Measurements from ENCODE around the gene TSPAN2. TPM values are rescaled to one million over a fixed set of nuclear protein-coding genes. Genes with fewer than 3 reads are reported as not detected.

Gene TSPAN2
- 0.21 and 0.23 TPM in 2 replicates for polyA plus RNA-seq (2012; rRNA removed)
- 0.28 and 0.50 TPM in 2 replicates for polyA plus RNA-seq (2012; cell fraction: cytosol; rRNA removed)
- polyA plus RNA-seq (2012; cell fraction: nucleus; rRNA removed), result 0.13 and 0.20 TPM in 2 replicates

GRCh38 chr1:115089420-115090185, at the start of gene TSPAN2:
TSPAN2 (minus strand) TSS chr1:115089503; CDS start chr1:115089432, 71 bp downstream.
- no peaks in the 10 kb centered on the region for H3F3A ChIP-seq (replicated peaks; ENCODE audit: insufficient read depth)
- 0 out of 2 replicates have a peak within 1 kb of the TSS, but pooled peaks have one; percentile 46 for H2AFZ ChIP-seq (ENCODE audit: low read depth)
- peak within 1 kb of the TSS; percentile 63 for H3K4me3 ChIP-seq (ENCODE audit: low read depth in 2 of 2, low read length in 1 of 2)
- peak; percentile 93 for DNase-seq
- no peak within 1 kb of the TSS for H3K9ac ChIP-seq
- 2% methylated on average over 10 of the region's 68 CpGs for WGBS (ENCODE audit: low lambda C conversion rate)
- peak within 1 kb of the TSS; percentile 91 for H3K4me2 ChIP-seq
- H3K79me2 ChIP-seq (ENCODE audit: insufficient read depth), result no peaks in the 10 kb centered on the region
- H4K20me1 ChIP-seq (ENCODE audit: insufficient read depth), result no peaks in the 10 kb centered on the region
- ChIA-PET POLR2A (no interaction called here), CTCF (interaction anchor here (0.6 to 7.0 kb wide), 11 partner anchors 9 to 1498 kb away, joined by 3 to 46 read pairs (median 3); partner anchors contain the start of gene TSHB)
- peaks cover 7 to 24% of the 10 kb centered on the region in 2 experiments; a peak in 3 of 4 replicates for H3K4me1 ChIP-seq (ENCODE audit: control insufficient read depth in 1 of 2, insufficient read depth in 2 of 2, low read depth in 1 of 2, low read length in 1 of 2)
- no peaks in the 10 kb centered on the region for H3K9me2 ChIP-seq
- TF ChIP-seq CTCF (IDR thresholded peaks at IDR 0.05) (peak; percentile 35), EP300 (IDR thresholded peaks at IDR 0.05; ENCODE audit: borderline replicate concordance in 1 of 2, low read depth in 1 of 2, low read length in 1 of 2) (no peak)
- no peaks in the 10 kb centered on the region for H3K9me3 ChIP-seq
- no peaks in the 10 kb centered on the region for H3K36me3 ChIP-seq (replicated peaks in 1 of 2; ENCODE audit: control insufficient read depth in 1 of 2, insufficient read depth in 2 of 2, low read length in 1 of 2)
- H3K27ac ChIP-seq (ENCODE audit: low read depth in 2 of 2, low read length in 1 of 2), result no peak within 1 kb of the TSS; a peak in 1 of 4 replicates
- H3K27me3 ChIP-seq (ENCODE audit: insufficient read depth), result no peaks in the 10 kb centered on the region

GRCh38 chr1:115138973-115139372, 49.7 kb upstream of the TSPAN2 start:
- POLR2A ChIA-PET, result no interaction called here
- peak; percentile 87 for DNase-seq

More at GRCh38 chr1:115138973-115139372, 49.7 kb upstream of the TSPAN2 start:
- Histone ChIP-seq H3F3A (replicated peaks; ENCODE audit: insufficient read depth) (peaks cover 34% of the 10 kb centered on the region), H3K4me2 (no peak overlapping the region; the same call in 1 of the 2 replicates), H3K79me2 (ENCODE audit: insufficient read depth) (no peaks in the 10 kb centered on the region), H3K4me1 (ENCODE audit: control insufficient read depth in 1 of 2, insufficient read depth in 2 of 2, low read depth in 1 of 2, low read length in 1 of 2) (peaks cover 5 to 20% of the 10 kb centered on the region in 2 experiments; a peak in 2 of 4 replicates), H3K9ac (peak overlapping the region; percentile 37), H3K4me3 (ENCODE audit: low read depth in 2 of 2, low read length in 1 of 2) (no peak overlapping the region; a peak in 1 of 4 replicates), H3K27ac (ENCODE audit: low read depth in 2 of 2, low read length in 1 of 2) (peak overlapping the region; percentile 16 to 60; a peak in 3 of 4 replicates), H3K9me3 (no peaks in the 10 kb centered on the region), H3K9me2 (no peaks in the 10 kb centered on the region), H3K36me3 (replicated peaks in 1 of 2; ENCODE audit: control insufficient read depth in 1 of 2, insufficient read depth in 2 of 2, low read length in 1 of 2) (no peaks in the 10 kb centered on the region), H3K27me3 (ENCODE audit: insufficient read depth) (no peaks in the 10 kb centered on the region), H2AFZ (ENCODE audit: low read depth) (peak overlapping the region; percentile 89), H4K20me1 (ENCODE audit: insufficient read depth) (no peaks in the 10 kb centered on the region)
- TF ChIP-seq RCOR1 (IDR thresholded peaks at IDR 0.05; ENCODE audit: low read length) (no peak), YY1 (IDR thresholded peaks at IDR 0.05; ENCODE audit: low read depth) (peak; percentile 64; the same call in 1 of the 2 replicates), CHD2 (IDR thresholded peaks at IDR 0.05; ENCODE audit: low read length, partially characterized antibody) (peak; percentile 22), ELF1 (IDR thresholded peaks at IDR 0.05) (no peak), NRF1 (IDR thresholded peaks at IDR 0.05; ENCODE audit: low read depth, low read length) (peak; percentile 42; the same call in 1 of the 2 replicates), MAX (IDR thresholded peaks at IDR 0.05; ENCODE audit: low read depth) (peak; percentile 66; the same call in 1 of the 2 replicates), USF2 (IDR thresholded peaks at IDR 0.05; ENCODE audit: borderline replicate concordance, low read depth, low read length) (no peak), RFX5 (IDR thresholded peaks at IDR 0.05; ENCODE audit: low read length) (peak; percentile 35; the same call in 1 of the 2 replicates), RAD21 (IDR thresholded peaks at IDR 0.05; ENCODE audit: low read length) (peak; percentile 99), CTCF (IDR thresholded peaks at IDR 0.05) (peak; percentile 93), SIN3A (IDR thresholded peaks at IDR 0.05; ENCODE audit: borderline replicate concordance, low read depth, low read length) (0 out of 2 replicates have a peak, but pooled peaks have one; percentile 37), SMC3 (IDR thresholded peaks at IDR 0.05; ENCODE audit: low read depth, low read length) (peak; percentile 100), FOSL2 (IDR thresholded peaks at IDR 0.05; ENCODE audit: borderline replicate concordance, low read depth) (no peak)
- 24% methylated on average over 6 of the region's 13 CpGs for WGBS (ENCODE audit: low lambda C conversion rate)
- CTCF ChIA-PET, result interaction anchor here (0.6 to 8.7 kb wide), 58 partner anchors 10 to 633 kb away, joined by 3 to 280 read pairs (median 5); no protein-coding TSS in a partner anchor
